ENCODE measurements around the gene ADAM12.

DNA sequence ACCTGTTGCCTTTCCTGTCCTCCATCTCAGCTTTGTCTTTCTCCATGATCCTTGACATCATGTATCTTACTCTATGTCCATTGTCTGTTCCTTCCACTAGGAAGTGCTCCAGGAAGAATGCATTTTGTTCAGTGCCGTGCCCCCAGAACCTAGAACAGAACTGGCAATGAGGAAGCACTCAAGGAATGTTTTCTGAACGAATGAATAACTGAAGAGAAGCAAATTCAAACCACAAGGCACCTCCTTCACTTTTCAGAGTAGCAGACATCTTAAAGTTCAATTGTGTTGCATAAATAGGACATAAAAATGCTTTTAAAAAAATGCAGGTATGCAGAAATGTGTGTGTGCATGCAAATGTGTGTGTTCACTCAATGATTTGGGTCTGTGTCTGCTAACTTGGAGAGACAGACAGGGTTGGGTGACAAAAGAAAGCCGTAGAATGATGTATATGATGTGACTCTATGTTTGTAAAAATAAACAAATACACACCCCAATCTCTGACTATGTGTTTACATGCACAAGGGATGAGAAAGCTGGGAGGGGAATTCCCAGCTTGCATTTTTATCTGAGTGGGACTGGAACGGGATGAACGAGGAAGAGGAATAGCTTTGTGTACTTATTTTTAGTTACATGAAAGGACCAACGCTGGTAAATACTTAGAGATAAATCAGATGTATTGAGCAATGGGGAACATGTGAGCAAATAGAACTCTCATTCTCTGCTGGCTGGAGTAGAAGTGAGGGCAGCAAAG is 254.2 kb downstream of the ADAM12 start:
- TF ChIP-seq, protein P1, sequence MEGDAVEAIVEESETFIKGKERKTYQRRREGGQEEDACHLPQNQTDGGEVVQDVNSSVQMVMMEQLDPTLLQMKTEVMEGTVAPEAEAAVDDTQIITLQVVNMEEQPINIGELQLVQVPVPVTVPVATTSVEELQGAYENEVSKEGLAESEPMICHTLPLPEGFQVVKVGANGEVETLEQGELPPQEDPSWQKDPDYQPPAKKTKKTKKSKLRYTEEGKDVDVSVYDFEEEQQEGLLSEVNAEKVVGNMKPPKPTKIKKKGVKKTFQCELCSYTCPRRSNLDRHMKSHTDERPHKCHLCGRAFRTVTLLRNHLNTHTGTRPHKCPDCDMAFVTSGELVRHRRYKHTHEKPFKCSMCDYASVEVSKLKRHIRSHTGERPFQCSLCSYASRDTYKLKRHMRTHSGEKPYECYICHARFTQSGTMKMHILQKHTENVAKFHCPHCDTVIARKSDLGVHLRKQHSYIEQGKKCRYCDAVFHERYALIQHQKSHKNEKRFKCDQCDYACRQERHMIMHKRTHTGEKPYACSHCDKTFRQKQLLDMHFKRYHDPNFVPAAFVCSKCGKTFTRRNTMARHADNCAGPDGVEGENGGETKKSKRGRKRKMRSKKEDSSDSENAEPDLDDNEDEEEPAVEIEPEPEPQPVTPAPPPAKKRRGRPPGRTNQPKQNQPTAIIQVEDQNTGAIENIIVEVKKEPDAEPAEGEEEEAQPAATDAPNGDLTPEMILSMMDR (IDR thresholded peaks at IDR 0.05): no peak
- TF ChIP-seq EP300 (IDR thresholded peaks at IDR 0.05) (no peak), POLR2A (IDR thresholded peaks at IDR 0.05; ENCODE audit: low read depth) (no peak)
